Nephron progenitor cell (in vitro differentiated cells): ENCODE measurements around the gene CSTPP1.

Experiments
- DNase-seq: peaks from one replicate; pipeline ENCODE4 v3.0.0; 2021
- H3K27ac Mint-ChIP-seq: 2 replicates; pipeline ENCODE4 v1.8.0; 2021; ENCODE audit warnings: mild to moderate bottlenecking, moderate library complexity, mixed read lengths
- H3K27me3 Mint-ChIP-seq: 2 replicates; pipeline ENCODE4 v1.8.0; 2021; ENCODE audit warnings: mild to moderate bottlenecking, low read depth, mixed read lengths; ENCODE audit not compliant: poor library complexity
- H3K36me3 Mint-ChIP-seq: 2 replicates; pipeline ENCODE4 v1.8.0; 2021; ENCODE audit warnings: low read depth, mixed read lengths
- H3K4me1 Mint-ChIP-seq: 2 replicates; pipeline ENCODE4 v1.8.0; 2021; ENCODE audit warnings: mixed read lengths
- H3K4me3 Mint-ChIP-seq: 2 replicates; pipeline ENCODE4 v1.8.0; 2021; ENCODE audit warnings: mild to moderate bottlenecking, moderate library complexity, mixed read lengths
- H3K9me3 Mint-ChIP-seq: 2 replicates; pipeline ENCODE4 v1.8.0; 2021; ENCODE audit warnings: mild to moderate bottlenecking, moderate library complexity, mixed read lengths
- TF ChIP-seq, protein P1 (sequence below): fragments of 200-600 bp; sonication (generic); IDR thresholded peaks from 2 replicates; pipeline ENCODE4 v1.5.0; 2021; ENCODE audit warnings: antibody characterized with exemption

Gene CSTPP1

DNA sequence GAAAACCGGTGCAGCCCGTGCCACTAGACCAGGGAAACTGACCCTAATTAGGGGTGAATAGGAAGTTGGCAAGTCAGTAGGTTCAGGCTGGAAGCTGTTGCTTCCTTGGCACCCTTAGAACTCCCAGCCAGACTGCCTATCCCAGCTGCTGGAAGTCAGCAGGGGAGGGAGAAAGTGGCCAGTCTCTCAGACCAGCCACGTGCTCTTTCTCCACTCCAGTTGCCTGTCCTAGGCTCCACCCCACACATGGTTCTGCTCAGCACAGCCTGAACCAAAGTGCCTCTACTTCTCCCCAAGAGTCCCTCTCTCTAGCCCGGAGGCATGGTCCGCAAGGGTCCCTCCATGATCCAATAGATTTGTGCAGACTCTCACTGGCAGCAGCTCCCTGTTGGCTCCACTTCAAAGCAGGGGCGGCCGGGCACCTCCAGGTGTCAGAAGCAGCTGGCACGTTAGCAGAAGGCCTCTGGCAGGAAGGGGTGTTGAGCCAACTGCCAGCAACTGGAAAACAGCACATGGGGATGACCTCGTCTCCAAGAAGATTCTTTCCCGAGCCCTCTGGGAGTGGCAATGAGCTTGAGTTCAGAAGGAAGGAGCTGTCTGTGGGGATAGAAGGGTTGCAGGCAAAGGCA is 212.5 kb downstream of the CSTPP1 start:
- H3K27me3 Mint-ChIP-seq, result peaks cover 3% of the 10 kb centered on the region
- TF ChIP-seq, protein P1, sequence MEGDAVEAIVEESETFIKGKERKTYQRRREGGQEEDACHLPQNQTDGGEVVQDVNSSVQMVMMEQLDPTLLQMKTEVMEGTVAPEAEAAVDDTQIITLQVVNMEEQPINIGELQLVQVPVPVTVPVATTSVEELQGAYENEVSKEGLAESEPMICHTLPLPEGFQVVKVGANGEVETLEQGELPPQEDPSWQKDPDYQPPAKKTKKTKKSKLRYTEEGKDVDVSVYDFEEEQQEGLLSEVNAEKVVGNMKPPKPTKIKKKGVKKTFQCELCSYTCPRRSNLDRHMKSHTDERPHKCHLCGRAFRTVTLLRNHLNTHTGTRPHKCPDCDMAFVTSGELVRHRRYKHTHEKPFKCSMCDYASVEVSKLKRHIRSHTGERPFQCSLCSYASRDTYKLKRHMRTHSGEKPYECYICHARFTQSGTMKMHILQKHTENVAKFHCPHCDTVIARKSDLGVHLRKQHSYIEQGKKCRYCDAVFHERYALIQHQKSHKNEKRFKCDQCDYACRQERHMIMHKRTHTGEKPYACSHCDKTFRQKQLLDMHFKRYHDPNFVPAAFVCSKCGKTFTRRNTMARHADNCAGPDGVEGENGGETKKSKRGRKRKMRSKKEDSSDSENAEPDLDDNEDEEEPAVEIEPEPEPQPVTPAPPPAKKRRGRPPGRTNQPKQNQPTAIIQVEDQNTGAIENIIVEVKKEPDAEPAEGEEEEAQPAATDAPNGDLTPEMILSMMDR, result no peak
- H3K27ac Mint-ChIP-seq, result no peak overlapping the region
- peaks cover 31% of the 10 kb centered on the region for H3K4me1 Mint-ChIP-seq
- no peaks in the 10 kb centered on the region for H3K9me3 Mint-ChIP-seq
- H3K4me3 Mint-ChIP-seq, result no peak overlapping the region
- peaks cover 13% of the 10 kb centered on the region for H3K36me3 Mint-ChIP-seq
- DNase-seq, result no peak

DNA sequence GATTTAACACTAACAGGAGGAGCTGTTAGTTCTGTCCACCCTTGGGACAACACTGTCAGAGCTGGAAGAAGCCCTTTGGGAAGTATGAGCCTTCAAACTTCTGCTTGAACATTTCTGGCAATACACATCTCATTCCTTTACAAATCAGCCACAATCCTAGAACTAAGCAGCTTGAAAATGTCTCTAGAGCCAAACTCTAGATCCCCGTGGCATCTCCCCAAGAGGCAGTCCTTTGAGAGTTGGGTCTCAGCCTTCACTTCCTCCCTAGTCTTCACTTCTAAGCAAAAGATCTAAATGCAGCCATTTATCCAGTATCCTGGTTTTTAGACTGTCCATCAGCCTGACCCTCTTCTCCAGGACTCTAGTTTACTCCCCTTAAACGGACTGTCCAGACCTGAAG is 213.2 kb downstream of the CSTPP1 start:
- H3K9me3 Mint-ChIP-seq, result no peaks in the 10 kb centered on the region
- DNase-seq, result no peak
- TF ChIP-seq, protein P1, result no peak
- H3K27ac Mint-ChIP-seq, result no peak overlapping the region
- peaks cover 13% of the 10 kb centered on the region for H3K36me3 Mint-ChIP-seq
- peaks cover 38% of the 10 kb centered on the region for H3K4me1 Mint-ChIP-seq
- no peak overlapping the region for H3K4me3 Mint-ChIP-seq
- H3K27me3 Mint-ChIP-seq, result peaks cover 3% of the 10 kb centered on the region

DNA sequence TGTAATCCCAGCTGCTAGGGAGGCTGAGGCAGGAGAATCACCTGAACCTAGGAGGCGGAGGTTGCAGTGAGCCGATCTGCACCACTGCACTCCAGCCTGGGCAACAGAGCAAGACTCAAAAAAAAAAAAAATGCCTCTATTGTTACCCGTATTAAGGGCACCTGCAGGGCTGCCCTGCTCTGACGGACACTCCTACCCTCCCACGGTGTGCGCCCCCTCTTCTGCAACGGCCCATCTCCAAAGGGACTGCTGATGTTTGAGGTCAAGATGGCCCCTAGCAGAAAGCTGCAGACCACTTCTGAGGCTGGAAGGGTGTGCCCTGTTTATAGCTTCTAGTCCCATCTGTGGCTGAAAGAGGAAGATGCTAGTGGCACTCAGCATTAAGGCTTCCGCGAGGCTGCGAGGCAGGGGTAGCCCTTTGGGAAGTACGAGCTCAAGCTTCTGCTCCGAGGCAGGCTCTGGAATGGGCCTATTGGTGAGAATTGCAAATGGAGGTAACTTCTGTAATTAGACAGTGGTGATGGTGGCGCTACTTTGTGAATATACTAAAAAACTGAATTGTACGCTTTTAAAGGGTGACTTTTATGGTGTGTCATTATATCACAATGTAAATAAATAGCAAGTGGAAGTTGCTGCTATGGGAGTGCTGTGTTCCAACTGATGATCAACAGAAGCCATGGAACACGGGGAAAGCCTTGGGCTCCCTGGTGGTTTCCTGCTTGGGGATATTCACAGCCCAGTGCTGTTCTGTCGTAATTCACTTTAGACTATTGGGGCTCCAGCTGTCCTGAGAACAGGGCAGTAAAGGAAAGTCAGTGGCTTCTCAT is 215.8 kb downstream of the CSTPP1 start:
- no peaks in the 10 kb centered on the region for H3K9me3 Mint-ChIP-seq
- H3K27me3 Mint-ChIP-seq, result peaks cover 3% of the 10 kb centered on the region
- H3K4me3 Mint-ChIP-seq, result no peak overlapping the region
- H3K36me3 Mint-ChIP-seq, result peaks cover 13% of the 10 kb centered on the region
- TF ChIP-seq, protein P1, result no peak
- DNase-seq, result no peak
- peaks cover 53% of the 10 kb centered on the region for H3K4me1 Mint-ChIP-seq
- peak overlapping the region; percentile 77 for H3K27ac Mint-ChIP-seq

DNA sequence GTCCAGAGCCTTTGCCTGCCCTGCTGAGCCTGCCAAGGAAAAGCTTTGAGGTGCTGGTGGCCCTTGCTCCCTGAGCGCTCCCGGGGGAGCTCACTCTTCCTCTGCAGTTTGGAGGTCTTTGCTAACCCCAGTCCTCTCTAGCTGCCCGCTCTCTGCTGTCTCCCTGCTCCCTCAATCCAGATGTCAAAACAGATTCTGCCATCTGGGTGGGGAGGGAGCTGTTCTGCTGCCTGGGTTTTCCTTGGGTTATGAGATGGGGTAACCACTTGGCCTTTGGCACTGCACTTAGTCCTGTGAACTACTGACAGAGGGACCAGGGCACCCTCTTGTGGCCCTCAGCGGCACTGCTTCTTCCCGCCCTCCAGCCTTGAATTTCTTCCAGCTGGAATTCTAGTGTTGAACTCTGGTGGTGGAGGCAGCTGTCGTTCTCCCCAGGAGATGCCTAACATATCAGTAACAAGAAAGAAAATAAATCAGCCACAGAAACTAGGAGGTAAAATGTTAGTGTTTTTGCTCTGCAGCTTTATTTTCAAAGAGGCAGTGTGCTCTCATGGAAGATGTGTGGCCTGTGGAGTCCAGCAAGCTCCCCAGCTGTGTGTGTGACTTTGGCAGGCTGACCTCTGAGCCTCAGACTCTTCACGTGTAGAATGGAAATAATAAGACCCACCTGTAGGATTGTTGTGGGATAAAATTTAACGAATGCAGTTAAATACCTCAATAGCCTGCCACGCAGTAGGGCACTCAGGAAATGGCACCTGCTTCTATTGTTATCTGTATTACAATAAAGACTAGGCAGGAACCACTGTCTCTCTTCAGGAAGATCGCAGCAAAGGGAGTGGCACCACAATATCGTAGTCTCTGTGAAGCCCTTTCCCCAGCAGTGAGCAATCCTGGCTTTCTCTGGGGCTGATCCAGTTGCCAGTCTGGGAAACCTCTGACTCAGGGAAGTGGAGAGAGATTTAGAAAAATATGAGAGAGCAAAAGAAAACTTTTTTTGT is 216.7 kb downstream of the CSTPP1 start:
- H3K4me3 Mint-ChIP-seq, result no peak overlapping the region
- DNase-seq, result peak; percentile 87

More for the DNA sequence above, 216.7 kb downstream of the CSTPP1 start:
- Mint-ChIP-seq H3K4me1 (peaks cover 58% of the 10 kb centered on the region), H3K27me3 (peaks cover 3% of the 10 kb centered on the region), H3K27ac (peak overlapping the region; percentile 11), H3K36me3 (peaks cover 14% of the 10 kb centered on the region), H3K9me3 (no peaks in the 10 kb centered on the region)
- TF ChIP-seq, protein P1, result peak; percentile 97
